Caco-2 (cell line): ENCODE data around the gene KIAA0232. TPM values are rescaled to one million over a fixed set of nuclear protein-coding genes. Genes with fewer than 3 reads are reported as not detected.

ENCODE experiments used
- BruUV-seq: library from RNA; stranded (reverse); fragments of 400-500 nt; replicated peaks from 2 replicates; lab custom pipeline; 2021; lab: Mats Ljungman, UMichigan
- CTCF ChIA-PET: fragments of 300-600 bp; sonication (Branson Sonifier 250); formaldehyde crosslinking; loops from one replicate; lab custom pipeline; 2022; ENCODE audit warnings: antibody characterized with exemption; lab: Charles Lee
- POLR2A ChIA-PET: fragments of 300-600 bp; sonication (Branson Sonifier 250); formaldehyde crosslinking; loops from one replicate; lab custom pipeline; 2022; ENCODE audit warnings: antibody characterized with exemption; lab: Charles Lee
- DNase-seq, 2 experiments: peaks; one replicate each; pipeline versions ENCODE4 v3.0.0 to v3.0.0-alpha.2; 2020 to 2022
- H3K27me3 ChIP-seq: replicated peaks from 2 replicates; pipeline ENCODE4 v1.6.0; 2011; ENCODE audit warnings: low read length; ENCODE audit not compliant: control insufficient read depth, insufficient read depth
- H3K36me3 ChIP-seq: 2 replicates; pipeline ENCODE4 v1.5.1; 2011; ENCODE audit warnings: low read length; ENCODE audit not compliant: control insufficient read depth, insufficient read depth
- H3K4me1 ChIP-seq: fragments of 250-450 bp; sonication (Bioruptor Pico); 2 replicates; pipeline ENCODE4 v1.5.1; 2020; ENCODE audit warnings: mild to moderate bottlenecking
- H3K4me3 ChIP-seq: 2 replicates; pipeline ENCODE4 v1.5.1; 2011; ENCODE audit warnings: low read depth, mild to moderate bottlenecking, control low read depth, low read length
- H3K9me3 ChIP-seq: fragments of 250-450 bp; sonication (Bioruptor Pico); 2 replicates; pipeline ENCODE4 v1.5.1; 2020; ENCODE audit warnings: mild to moderate bottlenecking, moderate library complexity
- H3K27ac Mint-ChIP-seq: one replicate; pipeline ENCODE4 v1.8.0; 2022; ENCODE audit warnings: mixed read lengths; ENCODE audit not compliant: unreplicated experiment
- H3K27me3 Mint-ChIP-seq: one replicate; pipeline ENCODE4 v1.8.0; 2022; ENCODE audit warnings: mixed read lengths; ENCODE audit not compliant: insufficient read depth, unreplicated experiment
- H3K36me3 Mint-ChIP-seq: one replicate; pipeline ENCODE4 v1.8.0; 2022; ENCODE audit warnings: mild to moderate bottlenecking, mixed read lengths; ENCODE audit not compliant: insufficient read depth, unreplicated experiment
- H3K4me1 Mint-ChIP-seq: one replicate; pipeline ENCODE4 v1.8.0; 2022; ENCODE audit warnings: low read depth, mixed read lengths; ENCODE audit not compliant: unreplicated experiment
- H3K4me3 Mint-ChIP-seq: one replicate; pipeline ENCODE4 v1.8.0; 2022; ENCODE audit warnings: mild to moderate bottlenecking, moderate library complexity, mixed read lengths; ENCODE audit not compliant: unreplicated experiment
- H3K9me3 Mint-ChIP-seq: one replicate; pipeline ENCODE4 v1.8.0; 2022; ENCODE audit warnings: mixed read lengths; ENCODE audit not compliant: unreplicated experiment
- CTCF ChIP-seq, 2 experiments: fragments of 200-600 bp in 1 of 2; IDR thresholded peaks; 1 replicate in 1 of 2; 2 replicates in 1 of 2; pipeline versions ENCODE4 v1.5.1 to v1.8.0; 2011 to 2022; ENCODE audit warnings: antibody characterized with exemption in 1 of 2, control low read depth in 1 of 2, inconsistent platforms in 1 of 2, low read depth in 1 of 2, low read length in 1 of 2, mild to moderate bottlenecking in 1 of 2, moderate library complexity in 1 of 2; ENCODE audit not compliant: insufficient read depth in 1 of 2, severe bottlenecking in 1 of 2, unreplicated experiment in 1 of 2
- intact Hi-C: fragments of 100-400 bp; cut with micrococcal nuclease; formaldehyde crosslinking; loops from one replicate; pipeline ENCODE4 v1.10.0; 2022; ENCODE audit not compliant: unreplicated experiment
- total RNA-seq: library from RNA; stranded (reverse); gene quantifications from 2 replicates; pipeline ENCODE4 v1.2.3, GENCODE V29; 2022

The KIAA0232 gene
- total RNA-seq, 1 experiment from 2014 or later: 19.7 TPM

DNA sequence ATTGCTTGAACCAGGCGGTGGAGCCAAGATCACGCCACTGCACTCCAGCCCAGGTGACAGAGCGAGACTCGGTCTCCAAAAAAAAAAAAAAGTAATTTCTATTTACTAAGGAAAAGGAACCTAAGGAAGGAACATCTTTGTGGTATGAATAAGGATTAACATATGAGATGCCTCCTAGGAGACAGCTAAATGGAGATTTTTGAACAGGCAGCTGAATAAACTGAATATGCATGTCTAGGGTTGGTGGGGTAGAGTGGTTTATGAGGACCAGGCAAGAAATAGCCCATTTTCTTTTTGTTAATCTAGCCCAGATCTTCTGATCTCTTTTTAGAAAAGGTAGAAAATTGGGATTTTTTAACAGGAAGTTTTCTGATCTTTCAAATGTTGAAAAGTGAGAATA, 67.2 kb downstream of the KIAA0232 start:
- no peak overlapping the region for H3K27ac Mint-ChIP-seq
- peaks cover 10% of the 10 kb centered on the region; the same call in 1 of the 2 replicates for H3K9me3 ChIP-seq
- intact Hi-C loops: no loop called here
- ChIA-PET CTCF (no interaction called here), POLR2A (interaction anchor here (0.6 kb wide), 1 partner anchor 232 kb away, joined by 3 read pairs; no protein-coding TSS in a partner anchor)
- no peak for DNase-seq
- BruUV-seq: no TSS peak
- H3K4me3 Mint-ChIP-seq: no peak overlapping the region
- peaks cover 20% of the 10 kb centered on the region for H3K9me3 Mint-ChIP-seq
- no peak overlapping the region for H3K4me3 ChIP-seq
- H3K4me1 Mint-ChIP-seq: peaks cover 5% of the 10 kb centered on the region
- no peaks in the 10 kb centered on the region for H3K27me3 ChIP-seq
- H3K36me3 ChIP-seq: 0 out of 2 replicates have a peak, but pooled peaks cover 1% of the 10 kb centered on the region
- peaks cover 64% of the 10 kb centered on the region for H3K36me3 Mint-ChIP-seq
- no peaks in the 10 kb centered on the region for H3K27me3 Mint-ChIP-seq
- H3K4me1 ChIP-seq: no peaks in the 10 kb centered on the region
- TF ChIP-seq CTCF (IDR thresholded peaks at IDR 0.05; ENCODE audit: insufficient read depth in 1 of 2, low read depth in 1 of 2, low read length in 1 of 2, severe bottlenecking in 1 of 2, unreplicated experiment in 1 of 2): no peak

- no peak for DNase-seq
- peaks cover 51% of the 10 kb centered on the region for H3K36me3 Mint-ChIP-seq
- no peaks in the 10 kb centered on the region for H3K27me3 ChIP-seq
- no peaks in the 10 kb centered on the region for H3K27me3 Mint-ChIP-seq
- no peaks in the 10 kb centered on the region for H3K4me1 ChIP-seq
- 0 out of 2 replicates have a peak, but pooled peaks cover 1% of the 10 kb centered on the region for H3K36me3 ChIP-seq
- no peak overlapping the region for H3K27ac Mint-ChIP-seq
- intact Hi-C loops: no loop called here
- no peak overlapping the region for H3K4me3 ChIP-seq
- CTCF ChIA-PET: no interaction called here
- peaks cover 5% of the 10 kb centered on the region for H3K4me1 Mint-ChIP-seq
- BruUV-seq: no TSS peak
- peaks cover 10% of the 10 kb centered on the region; the same call in 1 of the 2 replicates for H3K9me3 ChIP-seq
- H3K4me3 Mint-ChIP-seq: no peak overlapping the region
- no peak for TF ChIP-seq CTCF (IDR thresholded peaks at IDR 0.05; ENCODE audit: insufficient read depth in 1 of 2, low read depth in 1 of 2, low read length in 1 of 2, severe bottlenecking in 1 of 2, unreplicated experiment in 1 of 2)
- POLR2A ChIA-PET: interaction anchor here (0.6 kb wide), 1 partner anchor 68 kb away, joined by 3 read pairs; no protein-coding TSS in a partner anchor
- peaks cover 20% of the 10 kb centered on the region for H3K9me3 Mint-ChIP-seq
Observed at GRCh38 chr4:6851431-6851830, 68.9 kb downstream of the KIAA0232 start.

- peaks cover 47% of the 10 kb centered on the region for H3K36me3 Mint-ChIP-seq
- H3K9me3 Mint-ChIP-seq: peaks cover 20% of the 10 kb centered on the region
- Histone ChIP-seq H3K36me3 (0 out of 2 replicates have a peak, but pooled peaks cover 1% of the 10 kb centered on the region), H3K4me3 (no peak overlapping the region), H3K9me3 (peaks cover 10% of the 10 kb centered on the region; the same call in 1 of the 2 replicates), H3K4me1 (no peaks in the 10 kb centered on the region), H3K27me3 (no peaks in the 10 kb centered on the region)
- ChIA-PET CTCF (no interaction called here), POLR2A (no interaction called here)
- H3K4me3 Mint-ChIP-seq: no peak overlapping the region
- intact Hi-C loops: no loop called here
- peaks cover 5% of the 10 kb centered on the region for H3K4me1 Mint-ChIP-seq
- no TSS peak for BruUV-seq
- H3K27me3 Mint-ChIP-seq: no peaks in the 10 kb centered on the region
- TF ChIP-seq CTCF (IDR thresholded peaks at IDR 0.05; ENCODE audit: insufficient read depth in 1 of 2, low read depth in 1 of 2, low read length in 1 of 2, severe bottlenecking in 1 of 2, unreplicated experiment in 1 of 2): no peak
- H3K27ac Mint-ChIP-seq: no peak overlapping the region
- no peak for DNase-seq
Observed at GRCh38 chr4:6851962-6852361, 69.4 kb downstream of the KIAA0232 start.
